Subcutaneous adipose tissue (tissue), 4 donors: Measurements from ENCODE around the gene PPDPF. TPM values are rescaled to one million over a fixed set of nuclear protein-coding genes. Genes with fewer than 3 reads are reported as not detected.

Source experiments
- CTCF ChIP-seq: fragments of 450-650 bp; IDR thresholded peaks from one replicate; pipeline ENCODE4 v1.5.1; 2016; ENCODE audit warnings: low read depth, mild to moderate bottlenecking, control low read depth, antibody characterized with exemption, moderate library complexity
- total RNA-seq, 4 donors: library from RNA; depleted of rRNA; stranded (reverse); fragments of >200 nt; gene quantifications; one replicate each; pipeline ENCODE4 v1.1.0, GENCODE V29; 2016

PPDPF gene
- total RNA-seq, 4 donors from 2014 or later: 46.9 to 135 (median 63.2) TPM

GRCh38 chr20:63554361-63555278 is 34.1 kb downstream of the PPDPF start:
- no peak for TF ChIP-seq CTCF

- no peak for TF ChIP-seq CTCF
Measured at GRCh38 chr20:63555661-63556381, 35.3 kb downstream of the PPDPF start.

GRCh38 chr20:63556873-63557478 is 36.4 kb downstream of the PPDPF start:
- TF ChIP-seq CTCF: no peak

GRCh38 chr20:63557481-63557891 is 36.9 kb downstream of the PPDPF start:
- no peak for TF ChIP-seq CTCF

GRCh38 chr20:63558804-63559484 is 38.4 kb downstream of the PPDPF start:
- no peak for TF ChIP-seq CTCF

- TF ChIP-seq CTCF: no peak
Measured at GRCh38 chr20:63560333-63560805, 39.8 kb downstream of the PPDPF start.
